Mammary epithelial cell (primary cell): ENCODE data around the gene SLC8A3.

Experiments
- EZH2 ChIP-seq: IDR thresholded peaks from 2 replicates; pipeline ENCODE4 v1.6.1; 2012; ENCODE audit warnings: low read length, inconsistent platforms, borderline replicate concordance
- TF ChIP-seq, protein P1 (sequence below), 2 donors: IDR thresholded peaks in 1 of 2; conservative IDR thresholded peaks in 1 of 2; 2 replicates each; pipeline ENCODE4 v1.5.1; 2011 to 2012; ENCODE audit warnings: inconsistent platforms in 2 of 2, low read length in 2 of 2, mild to moderate bottlenecking in 2 of 2, control low read depth in 1 of 2, low read depth in 1 of 2; ENCODE audit not compliant: insufficient read depth in 1 of 2; ENCODE audit errors: extremely low read depth in 1 of 2

DNA sequence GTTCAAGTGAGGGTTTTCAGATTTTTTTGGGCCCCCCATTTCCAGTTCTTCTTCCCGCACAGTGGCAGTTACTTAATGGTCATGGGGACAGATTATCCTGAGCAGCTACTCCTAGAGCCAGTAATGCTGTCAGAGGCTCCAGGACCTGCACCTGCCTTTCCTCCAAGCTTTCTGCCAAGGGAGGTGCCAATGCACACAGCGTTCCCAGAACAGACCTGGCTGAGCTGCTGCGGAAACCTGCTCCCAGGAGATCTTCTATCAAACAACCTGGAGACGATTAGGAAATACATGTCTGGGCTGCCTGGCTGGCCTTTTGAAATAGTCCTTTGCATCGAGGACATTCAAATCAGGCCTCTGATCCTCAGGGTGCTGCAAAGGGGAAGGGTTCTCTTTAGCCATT, 120.9 kb downstream of the SLC8A3 start:
- TF ChIP-seq, protein P1, sequence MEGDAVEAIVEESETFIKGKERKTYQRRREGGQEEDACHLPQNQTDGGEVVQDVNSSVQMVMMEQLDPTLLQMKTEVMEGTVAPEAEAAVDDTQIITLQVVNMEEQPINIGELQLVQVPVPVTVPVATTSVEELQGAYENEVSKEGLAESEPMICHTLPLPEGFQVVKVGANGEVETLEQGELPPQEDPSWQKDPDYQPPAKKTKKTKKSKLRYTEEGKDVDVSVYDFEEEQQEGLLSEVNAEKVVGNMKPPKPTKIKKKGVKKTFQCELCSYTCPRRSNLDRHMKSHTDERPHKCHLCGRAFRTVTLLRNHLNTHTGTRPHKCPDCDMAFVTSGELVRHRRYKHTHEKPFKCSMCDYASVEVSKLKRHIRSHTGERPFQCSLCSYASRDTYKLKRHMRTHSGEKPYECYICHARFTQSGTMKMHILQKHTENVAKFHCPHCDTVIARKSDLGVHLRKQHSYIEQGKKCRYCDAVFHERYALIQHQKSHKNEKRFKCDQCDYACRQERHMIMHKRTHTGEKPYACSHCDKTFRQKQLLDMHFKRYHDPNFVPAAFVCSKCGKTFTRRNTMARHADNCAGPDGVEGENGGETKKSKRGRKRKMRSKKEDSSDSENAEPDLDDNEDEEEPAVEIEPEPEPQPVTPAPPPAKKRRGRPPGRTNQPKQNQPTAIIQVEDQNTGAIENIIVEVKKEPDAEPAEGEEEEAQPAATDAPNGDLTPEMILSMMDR (conservative IDR thresholded peaks at IDR 0.05 in 1 of 2, IDR thresholded peaks at IDR 0.05 in 1 of 2; ENCODE audit: extremely low read depth in 1 of 2, insufficient read depth in 1 of 2, low read depth in 1 of 2, low read length in 2 of 2), result no peak
- no peak for TF ChIP-seq EZH2
